ENCODE measurements around the gene ITGA11.

GRCh38 chr15:68407141-68407885 lies 24.6 kb downstream of the ITGA11 start:
- no peak for TF ChIP-seq CTCF (conservative IDR thresholded peaks at IDR 0.05; ENCODE audit: low read depth, low read length)
- TF ChIP-seq POLR2A (IDR thresholded peaks at IDR 0.05; ENCODE audit: low read depth, low read length): no peak
- no peak for TF ChIP-seq RAD21 (IDR thresholded peaks at IDR 0.05; ENCODE audit: low read length)
- no peak for TF ChIP-seq USF2 (IDR thresholded peaks at IDR 0.05; ENCODE audit: low read depth, low read length)
- no peak for TF ChIP-seq RFX5 (IDR thresholded peaks at IDR 0.05; ENCODE audit: low read depth, low read length)
- TF ChIP-seq CEBPB (IDR thresholded peaks at IDR 0.05; ENCODE audit: low read depth, low read length): no peak
- TF ChIP-seq CHD1 (IDR thresholded peaks at IDR 0.05; ENCODE audit: low read depth, low read length): no peak
- TF ChIP-seq BHLHE40 (IDR thresholded peaks at IDR 0.05; ENCODE audit: low read depth, low read length): no peak
- no peak for TF ChIP-seq MXI1 (IDR thresholded peaks at IDR 0.05; ENCODE audit: borderline replicate concordance, low read depth, low read length)
- no peak for TF ChIP-seq RCOR1 (IDR thresholded peaks at IDR 0.05; ENCODE audit: insufficient replicate concordance, low read length)
- no peak for TF ChIP-seq MAZ (IDR thresholded peaks at IDR 0.05; ENCODE audit: borderline replicate concordance, low read depth, low read length)
- no peak for TF ChIP-seq ELK1 (IDR thresholded peaks at IDR 0.05; ENCODE audit: borderline replicate concordance, low read depth, low read length)
- TF ChIP-seq SMC3 (IDR thresholded peaks at IDR 0.05; ENCODE audit: low read depth, low read length): no peak
- no peak for TF ChIP-seq MAFK (IDR thresholded peaks at IDR 0.05; ENCODE audit: low read depth, low read length)

Measured in IMR-90 (cell line).